HCT116 (cell line): Measurements from ENCODE around the gene ITPKA. TPM values are rescaled to one million over a fixed set of nuclear protein-coding genes. Genes with fewer than 3 reads are reported as not detected.

ENCODE experiments used
- ATAC-seq: fragments of 200-7000 bp; cut with Tn5 transposase; 2 replicates; pipeline ENCODE4 v1.9.1; 2020; ENCODE audit warnings: mild to moderate bottlenecking, moderate library complexity
- BruUV-seq: library from RNA; stranded (reverse); fragments of 400-500 nt; replicated peaks from 2 replicates; lab custom pipeline; 2021; lab: Mats Ljungman, UMichigan
- CTCF ChIA-PET: fragments of 300-600 bp; sonication (Branson Sonifier 250); formaldehyde crosslinking; loops from one replicate; lab custom pipeline; 2021; ENCODE audit warnings: antibody characterized with exemption; lab: Charles Lee
- POLR2A ChIA-PET: fragments of 300-600, 350-600 bp; sonication (Branson Sonifier 250); formaldehyde crosslinking; loops from one replicate; lab custom pipeline; 2021; ENCODE audit warnings: antibody characterized with exemption; lab: Charles Lee
- RAD21 ChIA-PET, 2 experiments: fragments of 300-600 bp; sonication (Branson Sonifier 250); formaldehyde crosslinking; loops; one replicate each; lab custom pipeline; 2023; ENCODE audit warnings: low total read pairs in 2 of 2; ENCODE audit not compliant: uncharacterized antibody in 2 of 2, unreplicated experiment in 2 of 2, low non-redundant PET in 1 of 2; lab: Charles Lee
- DNase-seq: peaks from one replicate; pipeline ENCODE4 v3.0.0-alpha.2; 2010; ENCODE audit warnings: low read depth, low spot score
- H2AFZ ChIP-seq: fragments of 200-600 bp; shearing (Covaris generic), sonication (generic); 2 replicates; pipeline ENCODE4 v1.6.1; 2017; ENCODE audit warnings: low read depth, mixed run types, mixed read lengths, antibody characterized with exemption, low read length; ENCODE audit not compliant: poor library complexity, severe bottlenecking
- H3K27ac ChIP-seq: 2 replicates; pipeline ENCODE4 v1.5.1; 2012; ENCODE audit warnings: low read depth, low read length
- H3K27me3 ChIP-seq: fragments of 200-600 bp; sonication (generic); 2 replicates; pipeline ENCODE4 v1.6.1; 2016; ENCODE audit warnings: mixed run types, low read length, mixed read lengths; ENCODE audit not compliant: insufficient read depth
- H3K36me3 ChIP-seq, 2 experiments: fragments of 200-500 bp in 1 of 2; fragments of 200-600 bp in 1 of 2; sonication (Bioruptor generic) in 1 of 2; sonication (generic) in 1 of 2; 2 replicates each; pipeline versions ENCODE4 v1.5.1 to v1.6.1; 2014 to 2016; ENCODE audit warnings: low read length in 2 of 2, inconsistent platforms in 1 of 2, mixed read lengths in 1 of 2, mixed run types in 1 of 2; ENCODE audit not compliant: insufficient read depth in 2 of 2, control insufficient read depth in 1 of 2
- H3K4me1 ChIP-seq, 2 experiments: fragments of 200-600 bp in 1 of 2; sonication (generic) in 1 of 2; 2 replicates each; pipeline versions ENCODE4 v1.5.1 to v1.6.1; 2012 to 2017; ENCODE audit warnings: low read length in 2 of 2, inconsistent platforms in 1 of 2, mild to moderate bottlenecking in 1 of 2, mixed read lengths in 1 of 2, mixed run types in 1 of 2, moderate library complexity in 1 of 2; ENCODE audit not compliant: insufficient read depth in 2 of 2, control insufficient read depth in 1 of 2
- H3K4me2 ChIP-seq: fragments of 200-600 bp; sonication (generic); 2 replicates; pipeline ENCODE4 v1.6.1; 2017; ENCODE audit warnings: mixed run types, low read length, mixed read lengths
- H3K4me3 ChIP-seq, 2 experiments: fragments of 200-600 bp in 1 of 2; sonication (generic) in 1 of 2; replicated peaks in 1 of 2; 2 replicates each; pipeline ENCODE4 v1.5.1; 2011 to 2016; ENCODE audit warnings: low read length in 2 of 2, control low read depth in 1 of 2, low read depth in 1 of 2, mild to moderate bottlenecking in 1 of 2, mixed read lengths in 1 of 2, mixed run types in 1 of 2
- H3K79me2 ChIP-seq: fragments of 200-600 bp; sonication (generic); 2 replicates; pipeline ENCODE4 v1.6.1; 2017; ENCODE audit warnings: mild to moderate bottlenecking, mixed run types, low read length, moderate library complexity, mixed read lengths; ENCODE audit not compliant: insufficient read depth
- H3K9ac ChIP-seq: fragments of 200-600 bp; sonication (generic); 2 replicates; pipeline ENCODE4 v1.6.1; 2016; ENCODE audit warnings: low read length, mixed read lengths
- H3K9me2 ChIP-seq: fragments of 200-600 bp; sonication (generic), shearing (Covaris generic); 2 replicates; pipeline ENCODE4 v1.6.1; 2017; ENCODE audit warnings: mixed run types, mild to moderate bottlenecking, moderate library complexity; ENCODE audit not compliant: insufficient read depth
- H3K9me3 ChIP-seq, 2 experiments: fragments of 200-500 bp in 1 of 2; fragments of 200-600 bp in 1 of 2; sonication (Bioruptor generic) in 1 of 2; sonication (generic) in 1 of 2; 2 replicates each; pipeline ENCODE4 v1.6.1; 2014 to 2017; ENCODE audit warnings: low read length in 2 of 2, mixed read lengths in 2 of 2, inconsistent platforms in 1 of 2, low read depth in 1 of 2, mild to moderate bottlenecking in 1 of 2, mixed run types in 1 of 2, moderate library complexity in 1 of 2; ENCODE audit not compliant: control insufficient read depth in 1 of 2, insufficient read depth in 1 of 2
- H4K20me1 ChIP-seq: fragments of 200-600 bp; sonication (generic), shearing (Covaris generic); 2 replicates; pipeline ENCODE4 v1.6.1; 2017; ENCODE audit warnings: mixed run types, mild to moderate bottlenecking, moderate library complexity; ENCODE audit not compliant: insufficient read depth
- CEBPB ChIP-seq: IDR thresholded peaks from 2 replicates; pipeline ENCODE4 v1.6.1; 2012; ENCODE audit warnings: low read depth
- ELF1 ChIP-seq: IDR thresholded peaks from 2 replicates; pipeline ENCODE4 v1.6.1; 2012; ENCODE audit warnings: low read depth, borderline replicate concordance
- EZH2 ChIP-seq: fragments of 200-600 bp; sonication (generic); IDR thresholded peaks from 2 replicates; pipeline ENCODE4 v1.6.1; 2017; ENCODE audit warnings: antibody characterized with exemption, mixed run types
- POLR2A ChIP-seq: IDR thresholded peaks from 2 replicates; pipeline ENCODE4 v1.7.0; 2011; ENCODE audit warnings: borderline replicate concordance; ENCODE audit not compliant: insufficient read depth, insufficient read length; ENCODE audit errors: extremely low read depth
- POLR2AphosphoS5 ChIP-seq: IDR thresholded peaks from 2 replicates; pipeline ENCODE4 v1.6.1; 2011; ENCODE audit warnings: mild to moderate bottlenecking, low read depth, low read length, moderate library complexity
- SRF ChIP-seq: IDR thresholded peaks from 2 replicates; pipeline ENCODE4 v1.6.1; 2012; ENCODE audit warnings: low read depth
- YY1 ChIP-seq: IDR thresholded peaks from 2 replicates; pipeline ENCODE4 v1.6.1; 2011; ENCODE audit warnings: low read length, low read depth, moderate library complexity, mild to moderate bottlenecking; ENCODE audit not compliant: insufficient replicate concordance; ENCODE audit errors: extremely low read depth
- ZFX ChIP-seq: fragments of 450-650 bp; IDR thresholded peaks from 2 replicates; pipeline ENCODE4 v1.6.1; 2017
- intact Hi-C: fragments of 100-400 bp; cut with micrococcal nuclease; formaldehyde crosslinking; loops from 2 replicates; pipeline ENCODE4 v1.10.0; 2022
- total RNA-seq: library from RNA; stranded (reverse); gene quantifications from one replicate; pipeline ENCODE4 v1.2.1, GENCODE V29; 2021; ENCODE audit not compliant: unreplicated experiment
- TF ChIP-seq, protein P1 (sequence below): IDR thresholded peaks from 2 replicates; pipeline ENCODE4 v1.6.1; 2012
- TF ChIP-seq, protein P2 (sequence below), 3 experiments: fragments of 200-600 bp in 1 of 3; sonication (generic) in 1 of 3; IDR thresholded peaks in 2 of 3; conservative IDR thresholded peaks in 1 of 3; 2 replicates each; pipeline ENCODE4 v1.5.1; 2012 to 2017; ENCODE audit warnings: low read depth in 2 of 3, low read length in 2 of 3, antibody characterized with exemption in 1 of 3, borderline replicate concordance in 1 of 3, control low read depth in 1 of 3, mild to moderate bottlenecking in 1 of 3, mixed read lengths in 1 of 3, mixed run types in 1 of 3, moderate library complexity in 1 of 3; ENCODE audit not compliant: insufficient read depth in 1 of 3
- TF ChIP-seq, protein P3 (sequence below): IDR thresholded peaks from 2 replicates; pipeline ENCODE4 v1.6.1; 2012; ENCODE audit warnings: low read depth
- TF ChIP-seq, protein P4 (sequence below): IDR thresholded peaks from 2 replicates; pipeline ENCODE4 v1.6.1; 2011; ENCODE audit warnings: mild to moderate bottlenecking, low read length, moderate library complexity; ENCODE audit not compliant: insufficient replicate concordance; ENCODE audit errors: extremely low read depth

ITPKA gene
- total RNA-seq, 1 experiment from 2014 or later, result 10.8 TPM

DNA sequence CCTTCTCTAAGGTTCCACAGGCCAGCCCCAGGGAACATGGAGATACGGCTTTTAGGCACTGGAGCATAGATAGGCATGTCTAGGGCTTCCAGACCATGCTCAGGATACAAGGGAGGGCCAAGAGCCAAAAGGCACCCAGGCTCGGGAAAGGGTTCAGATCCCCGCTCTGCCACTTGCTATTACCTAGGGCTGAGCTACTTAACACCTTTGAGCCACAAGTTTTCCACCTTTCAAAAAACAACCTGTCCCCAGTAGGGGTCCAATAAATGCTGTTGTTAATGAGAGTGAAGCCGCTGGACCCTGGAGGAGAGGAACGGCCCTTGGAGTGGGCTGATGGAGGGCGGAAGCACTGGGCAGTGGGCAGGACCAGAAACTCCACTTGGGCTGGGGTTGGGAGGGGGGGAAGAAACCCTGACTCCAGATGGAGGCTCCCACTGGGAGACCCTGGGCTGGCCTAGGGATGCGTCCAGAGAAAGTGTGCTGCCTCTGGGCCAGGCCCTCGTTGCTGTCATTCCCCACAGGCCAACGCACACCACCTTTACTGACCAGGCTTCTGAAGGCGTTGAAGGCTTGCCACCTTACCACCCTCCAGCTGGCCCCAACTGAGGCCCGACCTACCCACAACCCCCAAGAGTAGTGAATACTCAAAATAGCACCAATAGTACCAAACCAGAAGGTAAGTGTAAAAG lies 8.6 kb upstream of the ITPKA start (continued):
- TF ChIP-seq POLR2AphosphoS5 (no peak), ELF1 (no peak)

DNA sequence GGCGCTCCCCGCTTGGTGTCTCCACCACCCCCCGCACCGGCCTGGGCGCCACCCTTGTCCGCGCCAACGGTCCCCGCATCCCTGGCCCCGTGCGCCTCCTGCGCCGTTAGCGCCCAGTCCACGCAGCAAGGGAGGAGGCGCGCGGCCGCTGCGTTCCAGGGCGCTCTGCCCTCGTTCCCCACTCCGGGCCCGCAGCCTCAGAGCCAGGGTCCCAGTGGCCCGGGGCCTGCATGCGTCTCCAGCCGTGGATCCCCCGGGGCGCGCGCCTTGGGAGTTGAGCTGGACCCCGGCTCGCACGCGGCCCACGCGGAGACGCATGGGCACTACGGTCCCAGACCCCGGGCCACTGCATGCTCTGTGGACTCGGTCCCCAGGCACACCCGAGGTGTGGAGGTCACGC lies 7.4 kb upstream of the ITPKA start:
- peaks cover 4 to 5% of the 10 kb centered on the region in 2 experiments; a peak in 2 of 4 replicates for H3K36me3 ChIP-seq
- TF ChIP-seq CEBPB (no peak), POLR2A (no peak), ZFX (no peak), YY1 (no peak), EZH2 (no peak), SRF (no peak)
- TF ChIP-seq, protein P1, sequence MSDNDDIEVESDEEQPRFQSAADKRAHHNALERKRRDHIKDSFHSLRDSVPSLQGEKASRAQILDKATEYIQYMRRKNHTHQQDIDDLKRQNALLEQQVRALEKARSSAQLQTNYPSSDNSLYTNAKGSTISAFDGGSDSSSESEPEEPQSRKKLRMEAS, result no peak
- TF ChIP-seq, protein P2, sequence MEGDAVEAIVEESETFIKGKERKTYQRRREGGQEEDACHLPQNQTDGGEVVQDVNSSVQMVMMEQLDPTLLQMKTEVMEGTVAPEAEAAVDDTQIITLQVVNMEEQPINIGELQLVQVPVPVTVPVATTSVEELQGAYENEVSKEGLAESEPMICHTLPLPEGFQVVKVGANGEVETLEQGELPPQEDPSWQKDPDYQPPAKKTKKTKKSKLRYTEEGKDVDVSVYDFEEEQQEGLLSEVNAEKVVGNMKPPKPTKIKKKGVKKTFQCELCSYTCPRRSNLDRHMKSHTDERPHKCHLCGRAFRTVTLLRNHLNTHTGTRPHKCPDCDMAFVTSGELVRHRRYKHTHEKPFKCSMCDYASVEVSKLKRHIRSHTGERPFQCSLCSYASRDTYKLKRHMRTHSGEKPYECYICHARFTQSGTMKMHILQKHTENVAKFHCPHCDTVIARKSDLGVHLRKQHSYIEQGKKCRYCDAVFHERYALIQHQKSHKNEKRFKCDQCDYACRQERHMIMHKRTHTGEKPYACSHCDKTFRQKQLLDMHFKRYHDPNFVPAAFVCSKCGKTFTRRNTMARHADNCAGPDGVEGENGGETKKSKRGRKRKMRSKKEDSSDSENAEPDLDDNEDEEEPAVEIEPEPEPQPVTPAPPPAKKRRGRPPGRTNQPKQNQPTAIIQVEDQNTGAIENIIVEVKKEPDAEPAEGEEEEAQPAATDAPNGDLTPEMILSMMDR (IDR thresholded peaks at IDR 0.05 in 2 of 3, conservative IDR thresholded peaks at IDR 0.05 in 1 of 3; ENCODE audit: borderline replicate concordance in 1 of 3, insufficient read depth in 1 of 3, low read depth in 2 of 3, low read length in 2 of 3), result no peak
- TF ChIP-seq, protein P3, sequence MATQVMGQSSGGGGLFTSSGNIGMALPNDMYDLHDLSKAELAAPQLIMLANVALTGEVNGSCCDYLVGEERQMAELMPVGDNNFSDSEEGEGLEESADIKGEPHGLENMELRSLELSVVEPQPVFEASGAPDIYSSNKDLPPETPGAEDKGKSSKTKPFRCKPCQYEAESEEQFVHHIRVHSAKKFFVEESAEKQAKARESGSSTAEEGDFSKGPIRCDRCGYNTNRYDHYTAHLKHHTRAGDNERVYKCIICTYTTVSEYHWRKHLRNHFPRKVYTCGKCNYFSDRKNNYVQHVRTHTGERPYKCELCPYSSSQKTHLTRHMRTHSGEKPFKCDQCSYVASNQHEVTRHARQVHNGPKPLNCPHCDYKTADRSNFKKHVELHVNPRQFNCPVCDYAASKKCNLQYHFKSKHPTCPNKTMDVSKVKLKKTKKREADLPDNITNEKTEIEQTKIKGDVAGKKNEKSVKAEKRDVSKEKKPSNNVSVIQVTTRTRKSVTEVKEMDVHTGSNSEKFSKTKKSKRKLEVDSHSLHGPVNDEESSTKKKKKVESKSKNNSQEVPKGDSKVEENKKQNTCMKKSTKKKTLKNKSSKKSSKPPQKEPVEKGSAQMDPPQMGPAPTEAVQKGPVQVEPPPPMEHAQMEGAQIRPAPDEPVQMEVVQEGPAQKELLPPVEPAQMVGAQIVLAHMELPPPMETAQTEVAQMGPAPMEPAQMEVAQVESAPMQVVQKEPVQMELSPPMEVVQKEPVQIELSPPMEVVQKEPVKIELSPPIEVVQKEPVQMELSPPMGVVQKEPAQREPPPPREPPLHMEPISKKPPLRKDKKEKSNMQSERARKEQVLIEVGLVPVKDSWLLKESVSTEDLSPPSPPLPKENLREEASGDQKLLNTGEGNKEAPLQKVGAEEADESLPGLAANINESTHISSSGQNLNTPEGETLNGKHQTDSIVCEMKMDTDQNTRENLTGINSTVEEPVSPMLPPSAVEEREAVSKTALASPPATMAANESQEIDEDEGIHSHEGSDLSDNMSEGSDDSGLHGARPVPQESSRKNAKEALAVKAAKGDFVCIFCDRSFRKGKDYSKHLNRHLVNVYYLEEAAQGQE, result no peak
- TF ChIP-seq, protein P4, sequence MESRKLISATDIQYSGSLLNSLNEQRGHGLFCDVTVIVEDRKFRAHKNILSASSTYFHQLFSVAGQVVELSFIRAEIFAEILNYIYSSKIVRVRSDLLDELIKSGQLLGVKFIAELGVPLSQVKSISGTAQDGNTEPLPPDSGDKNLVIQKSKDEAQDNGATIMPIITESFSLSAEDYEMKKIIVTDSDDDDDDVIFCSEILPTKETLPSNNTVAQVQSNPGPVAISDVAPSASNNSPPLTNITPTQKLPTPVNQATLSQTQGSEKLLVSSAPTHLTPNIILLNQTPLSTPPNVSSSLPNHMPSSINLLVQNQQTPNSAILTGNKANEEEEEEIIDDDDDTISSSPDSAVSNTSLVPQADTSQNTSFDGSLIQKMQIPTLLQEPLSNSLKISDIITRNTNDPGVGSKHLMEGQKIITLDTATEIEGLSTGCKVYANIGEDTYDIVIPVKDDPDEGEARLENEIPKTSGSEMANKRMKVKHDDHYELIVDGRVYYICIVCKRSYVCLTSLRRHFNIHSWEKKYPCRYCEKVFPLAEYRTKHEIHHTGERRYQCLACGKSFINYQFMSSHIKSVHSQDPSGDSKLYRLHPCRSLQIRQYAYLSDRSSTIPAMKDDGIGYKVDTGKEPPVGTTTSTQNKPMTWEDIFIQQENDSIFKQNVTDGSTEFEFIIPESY, result no peak
- TF ChIP-seq, all 23 proteins: peak for 0
- no peaks in the 10 kb centered on the region for H4K20me1 ChIP-seq
- intact Hi-C loops, result no loop called here
- H3K4me1 ChIP-seq, result peaks cover 19 to 39% of the 10 kb centered on the region in 2 experiments
- no peak overlapping the region for H2AFZ ChIP-seq
- ChIA-PET RAD21 (no interaction called here), POLR2A (no interaction called here), CTCF (no interaction called here)
- no peaks in the 10 kb centered on the region for H3K27me3 ChIP-seq
- ATAC-seq (no peak), DNase-seq (no peak)
- BruUV-seq, result no TSS peak
- H3K9ac ChIP-seq, result no peak overlapping the region
- no peaks in the 10 kb centered on the region for H3K9me3 ChIP-seq
- no peaks in the 10 kb centered on the region for H3K79me2 ChIP-seq
- no peak overlapping the region for H3K4me3 ChIP-seq
- H3K4me2 ChIP-seq, result no peak overlapping the region
- no peaks in the 10 kb centered on the region for H3K9me2 ChIP-seq
- H3K27ac ChIP-seq, result no peak overlapping the region
